H1 (cell line): Measurements from ENCODE around the gene BPIFB3. TPM values are rescaled to one million over a fixed set of nuclear protein-coding genes. Genes with fewer than 3 reads are reported as not detected.

Experiments
- CTCF ChIA-PET: fragments of 300-600 bp; sonication (Branson Sonifier 250); formaldehyde crosslinking; loops from one replicate; lab custom pipeline; 2021; ENCODE audit not compliant: partially characterized antibody; lab: Charles Lee
- POLR2A ChIA-PET: fragments of 300-600 bp; sonication (Branson Sonifier 250); formaldehyde crosslinking; loops from one replicate; lab custom pipeline; 2021; ENCODE audit warnings: inconsistent platforms; ENCODE audit not compliant: partially characterized antibody; lab: Charles Lee
- DNase-seq, 2 experiments: peaks; one replicate each; pipeline versions ENCODE4 v3.0.0 to v3.0.0-alpha.2; 2010 to 2022; ENCODE audit warnings: low spot score in 2 of 2, low read depth in 1 of 2, mixed read lengths in 1 of 2
- FAIRE-seq: peaks from 2 replicates; lab custom pipeline; 2011; peaks lifted over from hg19 to GRCh38; lab: Jason Lieb, UNC
- H2AFZ ChIP-seq: 2 replicates; pipeline ENCODE4 v1.8.1; 2012; ENCODE audit warnings: low read length, inconsistent platforms
- H2AK5ac ChIP-seq: 2 replicates; pipeline ENCODE4 v1.6.1; 2013; ENCODE audit warnings: low read depth, low read length
- H2BK120ac ChIP-seq: replicated peaks from 2 replicates; pipeline ENCODE3; 2013; ENCODE audit warnings: low read depth, low read length, inconsistent platforms
- H2BK12ac ChIP-seq: 2 replicates; pipeline ENCODE4 v1.6.1; 2013; ENCODE audit warnings: low read depth, low read length
- H2BK15ac ChIP-seq: 2 replicates; pipeline ENCODE4 v1.6.1; 2013; ENCODE audit warnings: low read length
- H2BK20ac ChIP-seq: 2 replicates; pipeline ENCODE4 v1.6.1; 2013; ENCODE audit warnings: low read length
- H2BK5ac ChIP-seq: 2 replicates; pipeline ENCODE4 v1.6.1; 2013; ENCODE audit warnings: low read depth, low read length
- H3K14ac ChIP-seq: 2 replicates; pipeline ENCODE4 v1.6.1; 2013; ENCODE audit warnings: inconsistent platforms; ENCODE audit not compliant: insufficient read length
- H3K18ac ChIP-seq: 2 replicates; pipeline ENCODE4 v1.6.1; 2013; ENCODE audit warnings: low read length; ENCODE audit errors: extremely low read depth
- H3K23ac ChIP-seq: 2 replicates; pipeline ENCODE4 v1.6.1; 2013; ENCODE audit warnings: inconsistent platforms; ENCODE audit not compliant: insufficient read length
- H3K23me2 ChIP-seq: 2 replicates; pipeline ENCODE4 v1.6.1; 2013; ENCODE audit warnings: low read depth, low read length
- H3K27ac ChIP-seq: 2 replicates; pipeline ENCODE4 v1.6.1; 2011; ENCODE audit warnings: low read depth, low read length, inconsistent platforms
- H3K27me3 ChIP-seq, 4 experiments: replicated peaks in 1 of 4; 1 replicate in 1 of 4; 2 replicates in 3 of 4; pipeline versions ENCODE4 v1.6.1 to v1.8.1; 2011 to 2013; ENCODE audit warnings: low read length in 3 of 4, mild to moderate bottlenecking in 3 of 4, inconsistent platforms in 2 of 4, mixed read lengths in 2 of 4, moderate library complexity in 1 of 4; ENCODE audit not compliant: control insufficient read depth in 3 of 4, insufficient read depth in 3 of 4; ENCODE audit errors: extremely low read depth in 1 of 4
- H3K36me3 ChIP-seq, 4 experiments: 2 replicates each; pipeline versions ENCODE4 v1.6.1 to v1.8.1; 2011 to 2013; ENCODE audit warnings: mild to moderate bottlenecking in 4 of 4, low read length in 3 of 4, moderate library complexity in 2 of 4, control low read depth in 1 of 4, inconsistent platforms in 1 of 4; ENCODE audit not compliant: insufficient read depth in 4 of 4, control insufficient read depth in 2 of 4
- H3K4ac ChIP-seq: replicated peaks from 2 replicates; pipeline ENCODE3; 2013; ENCODE audit warnings: low read length, low read depth, mixed read lengths, inconsistent platforms; ENCODE audit not compliant: insufficient read length
- H3K4me1 ChIP-seq, 4 experiments: replicated peaks in 1 of 4; 1 replicate in 1 of 4; 2 replicates in 3 of 4; pipeline versions ENCODE4 v1.6.1 to v1.8.1; 2011 to 2013; ENCODE audit warnings: low read length in 3 of 4, inconsistent platforms in 2 of 4, mixed read lengths in 1 of 4; ENCODE audit not compliant: insufficient read depth in 4 of 4, control insufficient read depth in 3 of 4
- H3K4me2 ChIP-seq, 2 experiments: 2 replicates each; pipeline versions ENCODE4 v1.6.1 to v1.8.1; 2011 to 2013; ENCODE audit warnings: low read depth in 2 of 2, low read length in 2 of 2, control low read depth in 1 of 2, inconsistent platforms in 1 of 2, mild to moderate bottlenecking in 1 of 2; ENCODE audit not compliant: insufficient read depth in 1 of 2
- H3K4me3 ChIP-seq, 4 experiments: fragments of 200-600, 300-600 bp in 1 of 4; sonication (generic), shearing (Covaris generic), sonication (Bioruptor Twin) in 1 of 4; 2 replicates each; pipeline versions ENCODE4 v1.5.1 to v1.8.1; 2011 to 2016; ENCODE audit warnings: low read length in 4 of 4, low read depth in 3 of 4, control low read depth in 2 of 4, inconsistent platforms in 2 of 4, mild to moderate bottlenecking in 2 of 4, mixed read lengths in 1 of 4, moderate library complexity in 1 of 4; ENCODE audit not compliant: insufficient read depth in 2 of 4; ENCODE audit errors: extremely low read depth in 1 of 4
- H3K56ac ChIP-seq: replicated peaks from 2 replicates; pipeline ENCODE3; 2013; ENCODE audit warnings: low read depth, mild to moderate bottlenecking, mixed read lengths, low read length, inconsistent platforms; ENCODE audit not compliant: insufficient read length
- H3K79me1 ChIP-seq: 2 replicates; pipeline ENCODE4 v1.6.1; 2013; ENCODE audit warnings: low read depth, low read length, control low read depth
- H3K79me2 ChIP-seq, 2 experiments: 2 replicates each; pipeline versions ENCODE4 v1.6.1 to v1.8.1; 2012 to 2013; ENCODE audit warnings: low read length in 2 of 2, mild to moderate bottlenecking in 2 of 2, inconsistent platforms in 1 of 2; ENCODE audit not compliant: insufficient read depth in 2 of 2, control insufficient read depth in 1 of 2
- H3K9ac ChIP-seq, 4 experiments: replicated peaks in 1 of 4; 1 replicate in 1 of 4; 2 replicates in 3 of 4; pipeline versions ENCODE4 v1.6.1 to v1.8.1; 2011 to 2013; ENCODE audit warnings: low read depth in 3 of 4, low read length in 3 of 4, control low read depth in 2 of 4, mild to moderate bottlenecking in 2 of 4, moderate library complexity in 2 of 4, inconsistent platforms in 1 of 4; ENCODE audit errors: extremely low read depth in 1 of 4
- H3K9me3 ChIP-seq, 2 experiments: 2 replicates each; pipeline versions ENCODE4 v1.6.1 to v1.8.1; 2012 to 2013; ENCODE audit warnings: mild to moderate bottlenecking in 2 of 2, moderate library complexity in 2 of 2, control low read depth in 1 of 2, inconsistent platforms in 1 of 2, low read depth in 1 of 2, low read length in 1 of 2, mixed read lengths in 1 of 2; ENCODE audit not compliant: insufficient read depth in 2 of 2
- H4K20me1 ChIP-seq, 2 experiments: replicated peaks in 1 of 2; 2 replicates each; pipeline versions ENCODE3 to v1.8.1; 2011 to 2013; ENCODE audit warnings: inconsistent platforms in 2 of 2, low read length in 2 of 2, mild to moderate bottlenecking in 1 of 2; ENCODE audit not compliant: insufficient read depth in 2 of 2, control insufficient read depth in 1 of 2
- H4K5ac ChIP-seq: 2 replicates; pipeline ENCODE4 v1.6.1; 2013; ENCODE audit warnings: low read length, low read depth, mixed read lengths, inconsistent platforms; ENCODE audit not compliant: insufficient read length
- H4K8ac ChIP-seq: 2 replicates; pipeline ENCODE4 v1.8.0; 2013; ENCODE audit warnings: mild to moderate bottlenecking, moderate library complexity, low read length, inconsistent platforms; ENCODE audit not compliant: insufficient read depth; ENCODE audit errors: extremely low read depth
- H4K91ac ChIP-seq: replicated peaks from 2 replicates; pipeline ENCODE3; 2013; ENCODE audit warnings: low read length, mixed read lengths, inconsistent platforms; ENCODE audit not compliant: insufficient read length
- BACH1 ChIP-seq: IDR thresholded peaks from 2 replicates; pipeline ENCODE4 v1.6.1; 2012; ENCODE audit warnings: low read length, improper control_type of control experiment
- BCL11A ChIP-seq, 2 experiments: IDR thresholded peaks; one replicate each; pipeline ENCODE4 v1.6.1; 2011; ENCODE audit warnings: low read depth in 2 of 2, low read length in 2 of 2, mild to moderate bottlenecking in 2 of 2
- CBX5 ChIP-seq: fragments of 300-800, 300-1000 bp; sonication (generic); IDR thresholded peaks from 2 replicates; pipeline ENCODE4 v1.7.1; 2016; ENCODE audit warnings: antibody characterized with exemption, low read length, low read depth
- CEBPB ChIP-seq: IDR thresholded peaks from 2 replicates; pipeline ENCODE4 v1.6.1; 2012; ENCODE audit warnings: low read depth, low read length
- EZH2 ChIP-seq: fragments of 200-600 bp; sonication (generic); IDR thresholded peaks from 2 replicates; pipeline ENCODE4 v1.7.1; 2012; ENCODE audit warnings: low read depth, mild to moderate bottlenecking, moderate library complexity, low read length, inconsistent platforms; ENCODE audit not compliant: severe bottlenecking
- FOSL1 ChIP-seq: IDR thresholded peaks from 2 replicates; pipeline ENCODE4 v1.6.1; 2011; ENCODE audit warnings: mild to moderate bottlenecking, low read depth, low read length, moderate library complexity; ENCODE audit not compliant: insufficient read depth
- KDM1A ChIP-seq: fragments of 200-600, 300-600 bp; sonication (generic); IDR thresholded peaks from 2 replicates; pipeline ENCODE4 v1.7.1; 2016; ENCODE audit warnings: mild to moderate bottlenecking, low read length, borderline replicate concordance
- KDM5A ChIP-seq: fragments of 200-600 bp; IDR thresholded peaks from 2 replicates; pipeline ENCODE4 v1.7.1; 2012; ENCODE audit warnings: mild to moderate bottlenecking, low read length, inconsistent platforms, mixed read lengths
- NRF1 ChIP-seq: IDR thresholded peaks from 2 replicates; pipeline ENCODE4 v1.6.1; 2011; ENCODE audit warnings: mild to moderate bottlenecking, low read depth, low read length, improper control_type of control experiment
- PHF8 ChIP-seq: fragments of 200-600 bp; sonication (generic); conservative IDR thresholded peaks from 2 replicates; pipeline ENCODE4 v1.7.1; 2012; ENCODE audit warnings: low read depth, mild to moderate bottlenecking, inconsistent platforms, low read length, moderate library complexity
- POLR2AphosphoS5 ChIP-seq: IDR thresholded peaks from 2 replicates; pipeline ENCODE4 v1.6.1; 2011; ENCODE audit warnings: low read depth, low read length
- SP4 ChIP-seq: IDR thresholded peaks from 2 replicates; pipeline ENCODE4 v1.6.1; 2012; ENCODE audit warnings: low read length, inconsistent platforms
- YY1 ChIP-seq: IDR thresholded peaks from 2 replicates; pipeline ENCODE4 v1.6.1; 2011; ENCODE audit warnings: low read depth, mild to moderate bottlenecking, low read length
- WGBS, 2 experiments: shearing (Covaris generic) in 1 of 2; methylation state at CpG; one replicate each; pipeline versions ENCODE4 v1.1.6 to v1.1.7; 2013 to 2015; ENCODE audit warnings: low lambda C conversion rate in 2 of 2, mixed read lengths in 2 of 2, inconsistent platforms in 1 of 2, low coverage in 1 of 2, missing lambda C conversion rate in 1 of 2; ENCODE audit not compliant: insufficient replicate concordance in 2 of 2, insufficient coverage in 1 of 2, insufficient read length in 1 of 2; ENCODE audit errors: extremely low coverage in 1 of 2, missing lambda C conversion rate in 1 of 2; 5-methylcytosine and 5-hydroxymethylcytosine counted together
- polyA plus RNA-seq, 7 experiments: library from polyadenylated mRNA; depleted of rRNA in 3 of 7; stranded (reverse) in 5 of 7; unstranded in 2 of 7; fragments of >200 nt in 5 of 7; fragments of 200-250 nt in 2 of 7; gene quantifications; 1 replicate in 5 of 7; 2 replicates in 1 of 7; 4 replicates in 1 of 7; pipeline versions ENCODE4 v1.2.1 to v1.2.3, GENCODE V29; 2011 to 2013; ENCODE audit warnings: missing spikeins in 2 of 7, mixed read lengths in 2 of 7
- total RNA-seq: library from RNA; stranded (reverse); fragmentation: NEBNext Ultra II Directional; extraction: Animal tissue kit (Norgen Biotek cat#: 25700); gene quantifications from 2 replicates; pipeline ENCODE4 v1.2.1, GENCODE V29; 2021
- TF ChIP-seq, protein P1 (sequence below): IDR thresholded peaks from 2 replicates; pipeline ENCODE4 v1.6.1; 2011; ENCODE audit warnings: low read depth, mild to moderate bottlenecking, low read length; ENCODE audit not compliant: insufficient read depth

The BPIFB3 gene
- total and polyA plus RNA-seq, 2 of the 8 experiments (the other 6 are each of a cell fraction or from before 2014, with no cell fraction given), result not detected

DNA sequence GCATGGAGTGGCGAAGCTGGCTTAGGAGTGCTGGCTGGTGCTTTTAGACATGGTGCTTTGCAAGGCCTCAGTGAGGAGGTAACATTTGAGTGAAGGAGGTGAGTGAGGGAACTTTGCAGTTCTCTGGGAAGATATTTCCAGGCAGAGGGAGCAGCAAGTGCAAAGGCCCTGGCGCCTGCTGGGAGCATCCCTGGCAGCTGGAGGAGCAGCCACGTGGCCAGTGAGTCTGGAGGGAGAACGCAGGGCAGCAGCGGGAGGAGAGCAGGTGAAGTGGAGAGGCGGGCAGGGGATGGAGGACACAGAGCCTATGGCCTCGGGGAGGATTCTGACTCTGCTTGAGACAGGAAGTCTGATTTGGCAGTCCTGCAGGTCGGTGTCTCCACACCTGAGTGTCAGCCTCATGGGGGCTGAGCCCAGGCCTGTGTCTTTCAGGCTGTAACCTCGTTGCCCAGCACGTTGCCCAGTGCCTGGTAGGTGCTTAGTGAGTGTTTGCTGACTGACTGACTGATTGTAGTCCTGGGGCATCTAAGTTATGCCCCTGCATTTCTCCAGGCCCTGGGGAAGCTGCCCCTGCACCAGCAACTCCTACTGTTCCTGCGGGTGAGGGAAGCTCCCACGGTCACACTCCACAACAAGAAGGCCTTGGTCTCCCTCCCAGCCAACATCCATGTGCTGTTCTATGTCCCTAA, 14.7 kb downstream of the BPIFB3 start:
- Histone ChIP-seq H4K5ac (no peak overlapping the region), H2BK5ac (no peak overlapping the region), H3K36me3 (no peaks in the 10 kb centered on the region), H2BK15ac (no peak overlapping the region), H3K79me1 (no peaks in the 10 kb centered on the region), H4K20me1 (no peaks in the 10 kb centered on the region), H2AK5ac (no peak overlapping the region), H3K4me1 (no peaks in the 10 kb centered on the region), H4K8ac (no peak overlapping the region), H2BK120ac (no peak overlapping the region), H3K23me2 (no peaks in the 10 kb centered on the region), H3K14ac (no peak overlapping the region), H3K56ac (no peak overlapping the region), H3K27me3 (no peaks in the 10 kb centered on the region), H3K27ac (no peak overlapping the region), H3K79me2 (no peaks in the 10 kb centered on the region), H3K4ac (no peak overlapping the region), H3K4me3 (no peak overlapping the region), H2BK12ac (no peak overlapping the region), H2BK20ac (no peak overlapping the region), H3K9me3 (no peaks in the 10 kb centered on the region), H3K9ac (no peak overlapping the region), H2AFZ (no peak overlapping the region), H3K4me2 (no peak overlapping the region), H3K23ac (no peak overlapping the region), H3K18ac (no peak overlapping the region), H4K91ac (no peak overlapping the region)
- ChIA-PET POLR2A (interaction anchor here (1.1 kb wide), 1 partner anchor 305 kb away, joined by 3 read pairs; no protein-coding TSS in a partner anchor), CTCF (interaction anchor here (0.6 to 3.0 kb wide), 4 partner anchors 16 to 309 kb away, joined by 3 to 10 read pairs (median 3); no protein-coding TSS in a partner anchor)
- DNase-seq, result no peak
- 88% methylated on average over 12 of the region's 12 CpGs; no CpG with 5 or more reads in 1 of the 2 experiments for WGBS, 2 experiments
- no peak for FAIRE-seq
- TF ChIP-seq SP4 (no peak), KDM5A (no peak), CBX5 (no peak), NRF1 (no peak), EZH2 (no peak), PHF8 (no peak), CEBPB (no peak), BACH1 (no peak), BCL11A (IDR thresholded peaks at IDR 0.05; ENCODE audit: low read depth in 2 of 2, low read length in 2 of 2) (no peak), FOSL1 (no peak), YY1 (no peak), POLR2AphosphoS5 (no peak), KDM1A (no peak)
- TF ChIP-seq, protein P1, sequence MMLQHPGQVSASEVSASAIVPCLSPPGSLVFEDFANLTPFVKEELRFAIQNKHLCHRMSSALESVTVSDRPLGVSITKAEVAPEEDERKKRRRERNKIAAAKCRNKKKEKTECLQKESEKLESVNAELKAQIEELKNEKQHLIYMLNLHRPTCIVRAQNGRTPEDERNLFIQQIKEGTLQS, result no peak
